Ishikawa (cell line): ENCODE data around the gene SLC7A6.

ENCODE experiments used
- CEBPB ChIP-seq: IDR thresholded peaks from 2 replicates; pipeline ENCODE4 v1.6.1; 2012
- EP300 ChIP-seq: IDR thresholded peaks from 2 replicates; pipeline ENCODE4 v1.6.1; 2012; ENCODE audit warnings: borderline replicate concordance
- FOXM1 ChIP-seq: IDR thresholded peaks from 2 replicates; pipeline ENCODE4 v1.6.1; 2012; ENCODE audit warnings: low read depth, borderline replicate concordance
- NFIC ChIP-seq: IDR thresholded peaks from 2 replicates; pipeline ENCODE4 v1.6.1; 2012
- RAD21 ChIP-seq: IDR thresholded peaks from 2 replicates; pipeline ENCODE4 v1.6.1; 2012; ENCODE audit warnings: low read depth
- TAF1 ChIP-seq: IDR thresholded peaks from 2 replicates; pipeline ENCODE4 v1.6.1; 2012; ENCODE audit warnings: low read depth, mild to moderate bottlenecking
- YY1 ChIP-seq: IDR thresholded peaks from 2 replicates; pipeline ENCODE4 v1.6.1; 2012; ENCODE audit warnings: low read depth
- ZBTB7A ChIP-seq: IDR thresholded peaks from 2 replicates; pipeline ENCODE4 v1.6.1; 2012; ENCODE audit warnings: low read depth
- TF ChIP-seq, protein P1 (sequence below): IDR thresholded peaks from 2 replicates; pipeline ENCODE4 v1.6.1; 2012; ENCODE audit warnings: low read depth, mild to moderate bottlenecking
- TF ChIP-seq, protein P2 (sequence below): IDR thresholded peaks from 2 replicates; pipeline ENCODE4 v1.6.1; 2012
- TF ChIP-seq, protein P3 (sequence below): IDR thresholded peaks from 2 replicates; pipeline ENCODE4 v1.6.1; 2012

DNA sequence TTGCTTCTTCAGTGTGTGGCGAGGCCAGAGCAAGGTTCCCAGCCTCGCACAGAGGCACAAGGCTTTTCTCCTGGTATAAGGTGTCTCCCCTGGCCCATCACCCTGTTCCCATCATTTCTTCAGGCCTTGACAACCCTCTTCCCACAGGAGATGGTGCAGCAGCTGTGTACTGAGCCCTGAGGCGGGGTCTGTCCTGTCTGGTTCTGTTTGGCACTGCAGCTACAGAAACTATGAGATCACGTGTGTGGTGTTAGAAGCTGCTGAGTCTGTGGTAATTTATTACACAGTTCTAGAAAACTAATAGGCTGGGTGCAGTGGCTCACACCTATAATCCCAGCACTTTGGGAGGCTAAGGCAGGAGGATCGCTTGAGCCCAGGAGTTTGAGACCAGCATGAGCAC lies 11.9 kb upstream of the SLC7A6 start:
- TF ChIP-seq ZBTB7A (no peak), EP300 (no peak), RAD21 (no peak), CEBPB (no peak), NFIC (no peak), TAF1 (no peak), YY1 (no peak), FOXM1 (no peak)
- TF ChIP-seq, protein P1, sequence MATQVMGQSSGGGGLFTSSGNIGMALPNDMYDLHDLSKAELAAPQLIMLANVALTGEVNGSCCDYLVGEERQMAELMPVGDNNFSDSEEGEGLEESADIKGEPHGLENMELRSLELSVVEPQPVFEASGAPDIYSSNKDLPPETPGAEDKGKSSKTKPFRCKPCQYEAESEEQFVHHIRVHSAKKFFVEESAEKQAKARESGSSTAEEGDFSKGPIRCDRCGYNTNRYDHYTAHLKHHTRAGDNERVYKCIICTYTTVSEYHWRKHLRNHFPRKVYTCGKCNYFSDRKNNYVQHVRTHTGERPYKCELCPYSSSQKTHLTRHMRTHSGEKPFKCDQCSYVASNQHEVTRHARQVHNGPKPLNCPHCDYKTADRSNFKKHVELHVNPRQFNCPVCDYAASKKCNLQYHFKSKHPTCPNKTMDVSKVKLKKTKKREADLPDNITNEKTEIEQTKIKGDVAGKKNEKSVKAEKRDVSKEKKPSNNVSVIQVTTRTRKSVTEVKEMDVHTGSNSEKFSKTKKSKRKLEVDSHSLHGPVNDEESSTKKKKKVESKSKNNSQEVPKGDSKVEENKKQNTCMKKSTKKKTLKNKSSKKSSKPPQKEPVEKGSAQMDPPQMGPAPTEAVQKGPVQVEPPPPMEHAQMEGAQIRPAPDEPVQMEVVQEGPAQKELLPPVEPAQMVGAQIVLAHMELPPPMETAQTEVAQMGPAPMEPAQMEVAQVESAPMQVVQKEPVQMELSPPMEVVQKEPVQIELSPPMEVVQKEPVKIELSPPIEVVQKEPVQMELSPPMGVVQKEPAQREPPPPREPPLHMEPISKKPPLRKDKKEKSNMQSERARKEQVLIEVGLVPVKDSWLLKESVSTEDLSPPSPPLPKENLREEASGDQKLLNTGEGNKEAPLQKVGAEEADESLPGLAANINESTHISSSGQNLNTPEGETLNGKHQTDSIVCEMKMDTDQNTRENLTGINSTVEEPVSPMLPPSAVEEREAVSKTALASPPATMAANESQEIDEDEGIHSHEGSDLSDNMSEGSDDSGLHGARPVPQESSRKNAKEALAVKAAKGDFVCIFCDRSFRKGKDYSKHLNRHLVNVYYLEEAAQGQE: no peak
- TF ChIP-seq, protein P2, sequence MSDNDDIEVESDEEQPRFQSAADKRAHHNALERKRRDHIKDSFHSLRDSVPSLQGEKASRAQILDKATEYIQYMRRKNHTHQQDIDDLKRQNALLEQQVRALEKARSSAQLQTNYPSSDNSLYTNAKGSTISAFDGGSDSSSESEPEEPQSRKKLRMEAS: no peak
- TF ChIP-seq, protein P3, sequence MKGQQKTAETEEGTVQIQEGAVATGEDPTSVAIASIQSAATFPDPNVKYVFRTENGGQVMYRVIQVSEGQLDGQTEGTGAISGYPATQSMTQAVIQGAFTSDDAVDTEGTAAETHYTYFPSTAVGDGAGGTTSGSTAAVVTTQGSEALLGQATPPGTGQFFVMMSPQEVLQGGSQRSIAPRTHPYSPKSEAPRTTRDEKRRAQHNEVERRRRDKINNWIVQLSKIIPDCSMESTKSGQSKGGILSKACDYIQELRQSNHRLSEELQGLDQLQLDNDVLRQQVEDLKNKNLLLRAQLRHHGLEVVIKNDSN: no peak
